OCI-LY3 (cell line): Measurements from ENCODE around the gene FEM1B.

ENCODE experiments used
- EZH2phosphoT487 ChIP-seq: fragments of 200-600 bp; shearing (Covaris generic); IDR thresholded peaks from 2 replicates; pipeline ENCODE4 v1.6.1; 2018; ENCODE audit warnings: antibody characterized with exemption, mixed run types, low read depth
- TF ChIP-seq, protein P1 (sequence below): fragments of 200-600, 300-600 bp; sonication (generic); IDR thresholded peaks from 2 replicates; pipeline ENCODE4 v1.5.1; 2014; ENCODE audit warnings: antibody characterized with exemption, low read length, low read depth

DNA sequence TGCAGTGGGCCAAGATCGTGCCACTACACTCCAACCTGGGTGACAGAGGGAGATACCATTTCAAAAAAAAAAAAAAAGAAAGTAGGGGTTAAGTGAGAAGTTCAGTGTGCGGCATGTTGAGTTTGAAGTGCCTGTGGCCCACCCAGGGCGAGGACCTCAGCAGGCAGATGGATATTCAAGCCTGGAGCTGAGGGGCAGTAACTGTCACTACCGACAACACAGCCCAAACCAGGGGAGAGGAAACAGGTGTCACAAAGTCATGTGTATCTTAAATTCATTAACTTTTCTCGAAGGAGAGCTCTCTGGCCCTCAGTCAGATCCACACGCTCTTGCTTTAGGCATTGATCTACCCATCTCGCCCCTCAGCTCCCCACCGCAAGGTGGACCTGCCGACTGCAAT is 45.3 kb downstream of the FEM1B start:
- TF ChIP-seq, protein P1, sequence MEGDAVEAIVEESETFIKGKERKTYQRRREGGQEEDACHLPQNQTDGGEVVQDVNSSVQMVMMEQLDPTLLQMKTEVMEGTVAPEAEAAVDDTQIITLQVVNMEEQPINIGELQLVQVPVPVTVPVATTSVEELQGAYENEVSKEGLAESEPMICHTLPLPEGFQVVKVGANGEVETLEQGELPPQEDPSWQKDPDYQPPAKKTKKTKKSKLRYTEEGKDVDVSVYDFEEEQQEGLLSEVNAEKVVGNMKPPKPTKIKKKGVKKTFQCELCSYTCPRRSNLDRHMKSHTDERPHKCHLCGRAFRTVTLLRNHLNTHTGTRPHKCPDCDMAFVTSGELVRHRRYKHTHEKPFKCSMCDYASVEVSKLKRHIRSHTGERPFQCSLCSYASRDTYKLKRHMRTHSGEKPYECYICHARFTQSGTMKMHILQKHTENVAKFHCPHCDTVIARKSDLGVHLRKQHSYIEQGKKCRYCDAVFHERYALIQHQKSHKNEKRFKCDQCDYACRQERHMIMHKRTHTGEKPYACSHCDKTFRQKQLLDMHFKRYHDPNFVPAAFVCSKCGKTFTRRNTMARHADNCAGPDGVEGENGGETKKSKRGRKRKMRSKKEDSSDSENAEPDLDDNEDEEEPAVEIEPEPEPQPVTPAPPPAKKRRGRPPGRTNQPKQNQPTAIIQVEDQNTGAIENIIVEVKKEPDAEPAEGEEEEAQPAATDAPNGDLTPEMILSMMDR: no peak
- no peak for TF ChIP-seq EZH2phosphoT487
